ENCODE results near the gene RPP25L. TPM values are rescaled to one million over a fixed set of nuclear protein-coding genes. Genes with fewer than 3 reads are reported as not detected.

The RPP25L gene
- total RNA-seq, 1 donor from 2014 or later, result 16.2 TPM

GRCh38 chr9:34570809-34571480 lies 41.0 kb downstream of the RPP25L start:
- Mint-ChIP-seq H3K27ac (ENCODE audit: unreplicated experiment) (no peak overlapping the region), H3K4me3 (ENCODE audit: unreplicated experiment) (no peak overlapping the region), H3K27me3 (ENCODE audit: unreplicated experiment) (peaks cover 36% of the 10 kb centered on the region), H3K9me3 (ENCODE audit: unreplicated experiment) (no peaks in the 10 kb centered on the region), H3K36me3 (ENCODE audit: unreplicated experiment) (no peaks in the 10 kb centered on the region), H3K4me1 (ENCODE audit: unreplicated experiment) (no peaks in the 10 kb centered on the region)
- no peak for TF ChIP-seq CTCF (IDR thresholded peaks at IDR 0.05)
- DNase-seq (ENCODE audit: extremely low spot score, unreplicated experiment), result no peak

- Mint-ChIP-seq H3K36me3 (ENCODE audit: unreplicated experiment) (no peaks in the 10 kb centered on the region), H3K4me1 (ENCODE audit: unreplicated experiment) (no peaks in the 10 kb centered on the region), H3K9me3 (ENCODE audit: unreplicated experiment) (no peaks in the 10 kb centered on the region), H3K27ac (ENCODE audit: unreplicated experiment) (no peak overlapping the region), H3K27me3 (ENCODE audit: unreplicated experiment) (peaks cover 32% of the 10 kb centered on the region), H3K4me3 (ENCODE audit: unreplicated experiment) (no peak overlapping the region)
- no peak for TF ChIP-seq CTCF (IDR thresholded peaks at IDR 0.05)
- no peak for DNase-seq (ENCODE audit: extremely low spot score, unreplicated experiment)
These were observed 41.5 kb downstream of the RPP25L start for GRCh38 chr9:34570376-34570775.

- no peak overlapping the region for H3K4me3 Mint-ChIP-seq (ENCODE audit: unreplicated experiment)
- no peaks in the 10 kb centered on the region for H3K36me3 Mint-ChIP-seq (ENCODE audit: unreplicated experiment)
- H3K4me1 Mint-ChIP-seq (ENCODE audit: unreplicated experiment), result no peaks in the 10 kb centered on the region
- H3K27me3 Mint-ChIP-seq (ENCODE audit: unreplicated experiment), result peaks cover 33% of the 10 kb centered on the region
- H3K27ac Mint-ChIP-seq (ENCODE audit: unreplicated experiment), result no peak overlapping the region
- TF ChIP-seq CTCF (IDR thresholded peaks at IDR 0.05), result no peak
- no peaks in the 10 kb centered on the region for H3K9me3 Mint-ChIP-seq (ENCODE audit: unreplicated experiment)
- DNase-seq (ENCODE audit: extremely low spot score, unreplicated experiment), result no peak
These were observed 43.1 kb downstream of the RPP25L start for GRCh38 chr9:34568774-34569173.

GRCh38 chr9:34568133-34568532 lies 43.8 kb downstream of the RPP25L start:
- H3K36me3 Mint-ChIP-seq (ENCODE audit: unreplicated experiment), result no peaks in the 10 kb centered on the region
- H3K4me3 Mint-ChIP-seq (ENCODE audit: unreplicated experiment), result no peak overlapping the region
- TF ChIP-seq CTCF (IDR thresholded peaks at IDR 0.05), result no peak
- no peaks in the 10 kb centered on the region for H3K4me1 Mint-ChIP-seq (ENCODE audit: unreplicated experiment)
- DNase-seq (ENCODE audit: extremely low spot score, unreplicated experiment), result no peak
- H3K9me3 Mint-ChIP-seq (ENCODE audit: unreplicated experiment), result no peaks in the 10 kb centered on the region
- peaks cover 37% of the 10 kb centered on the region for H3K27me3 Mint-ChIP-seq (ENCODE audit: unreplicated experiment)
- H3K27ac Mint-ChIP-seq (ENCODE audit: unreplicated experiment), result no peak overlapping the region

GRCh38 chr9:34566972-34567371 lies 44.9 kb downstream of the RPP25L start:
- H3K9me3 Mint-ChIP-seq (ENCODE audit: unreplicated experiment), result peaks cover 5% of the 10 kb centered on the region
- peaks cover 42% of the 10 kb centered on the region for H3K27me3 Mint-ChIP-seq (ENCODE audit: unreplicated experiment)
- no peak overlapping the region for H3K4me3 Mint-ChIP-seq (ENCODE audit: unreplicated experiment)
- TF ChIP-seq CTCF (IDR thresholded peaks at IDR 0.05), result no peak
- DNase-seq (ENCODE audit: extremely low spot score, unreplicated experiment), result no peak
- no peaks in the 10 kb centered on the region for H3K4me1 Mint-ChIP-seq (ENCODE audit: unreplicated experiment)
- H3K36me3 Mint-ChIP-seq (ENCODE audit: unreplicated experiment), result peaks cover 4% of the 10 kb centered on the region
- H3K27ac Mint-ChIP-seq (ENCODE audit: unreplicated experiment), result no peak overlapping the region

Data from osteocyte (in vitro differentiated cells).